ENCODE data around the gene ASNS.

DNA sequence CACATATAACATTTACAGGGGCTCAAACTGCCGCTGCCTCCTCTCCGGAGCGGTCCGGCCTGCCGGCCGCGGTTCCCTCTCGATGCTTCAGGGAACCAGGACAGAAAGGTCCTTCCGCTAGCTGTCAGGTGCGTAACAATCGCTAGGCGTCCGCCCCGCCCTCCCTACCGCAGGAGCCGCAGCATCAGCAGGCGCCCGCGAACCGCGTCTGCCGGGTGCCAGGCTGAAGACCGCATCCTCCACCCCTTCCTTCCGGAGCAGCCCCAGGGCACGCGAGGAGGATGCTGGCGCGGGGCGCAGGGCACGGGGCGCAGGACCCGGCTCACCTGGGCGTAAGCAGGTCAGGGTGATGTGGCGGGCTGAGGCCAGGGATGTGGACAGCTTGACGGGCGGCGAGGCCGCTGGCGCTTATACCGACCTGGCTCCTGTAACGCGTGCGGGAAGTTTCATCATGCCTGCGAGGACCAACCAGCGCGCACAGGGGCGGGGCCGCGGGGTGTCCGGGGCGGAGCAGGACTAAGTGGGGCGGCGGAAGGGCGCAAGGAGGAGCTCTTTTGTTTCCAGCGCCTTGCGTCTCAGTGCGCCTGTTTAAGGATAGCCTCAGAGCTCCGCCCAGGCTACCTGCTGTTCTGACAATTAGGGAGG lies at the start of gene ASNS:
- TF ChIP-seq, protein P1, sequence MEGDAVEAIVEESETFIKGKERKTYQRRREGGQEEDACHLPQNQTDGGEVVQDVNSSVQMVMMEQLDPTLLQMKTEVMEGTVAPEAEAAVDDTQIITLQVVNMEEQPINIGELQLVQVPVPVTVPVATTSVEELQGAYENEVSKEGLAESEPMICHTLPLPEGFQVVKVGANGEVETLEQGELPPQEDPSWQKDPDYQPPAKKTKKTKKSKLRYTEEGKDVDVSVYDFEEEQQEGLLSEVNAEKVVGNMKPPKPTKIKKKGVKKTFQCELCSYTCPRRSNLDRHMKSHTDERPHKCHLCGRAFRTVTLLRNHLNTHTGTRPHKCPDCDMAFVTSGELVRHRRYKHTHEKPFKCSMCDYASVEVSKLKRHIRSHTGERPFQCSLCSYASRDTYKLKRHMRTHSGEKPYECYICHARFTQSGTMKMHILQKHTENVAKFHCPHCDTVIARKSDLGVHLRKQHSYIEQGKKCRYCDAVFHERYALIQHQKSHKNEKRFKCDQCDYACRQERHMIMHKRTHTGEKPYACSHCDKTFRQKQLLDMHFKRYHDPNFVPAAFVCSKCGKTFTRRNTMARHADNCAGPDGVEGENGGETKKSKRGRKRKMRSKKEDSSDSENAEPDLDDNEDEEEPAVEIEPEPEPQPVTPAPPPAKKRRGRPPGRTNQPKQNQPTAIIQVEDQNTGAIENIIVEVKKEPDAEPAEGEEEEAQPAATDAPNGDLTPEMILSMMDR (IDR thresholded peaks at IDR 0.05), result no peak
- TF ChIP-seq POLR2A (IDR thresholded peaks at IDR 0.05), result no peak

All from lower leg skin (tissue), 3 donors.